Measurements from ENCODE around the gene IMMP2L. TPM values are rescaled to one million over a fixed set of nuclear protein-coding genes. Genes with fewer than 3 reads are reported as not detected.

The IMMP2L gene
- total RNA-seq, 4 donors from 2014 or later = 12.0 to 22.2 (median 17.5) TPM

DNA sequence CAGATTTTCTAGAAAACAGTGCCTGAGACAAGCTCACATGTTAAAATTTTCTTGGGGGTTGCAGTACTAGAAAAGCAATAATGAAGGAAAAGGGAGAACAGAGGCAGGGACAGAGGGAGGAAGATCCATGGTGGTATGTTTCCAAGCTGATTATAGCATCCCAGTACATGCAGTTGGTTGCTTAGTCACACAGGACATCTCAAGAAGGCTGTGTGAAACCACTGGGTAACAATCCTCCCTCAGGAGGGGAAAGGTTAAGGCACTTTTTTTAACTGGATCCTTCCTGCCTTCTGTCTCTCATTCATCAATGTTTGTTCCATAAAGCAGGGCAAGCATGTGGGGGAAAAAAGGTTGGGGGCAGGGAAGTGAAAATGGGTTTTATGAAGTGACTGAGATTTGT is 6.1 kb upstream of the IMMP2L start:
- TF ChIP-seq, protein P1, sequence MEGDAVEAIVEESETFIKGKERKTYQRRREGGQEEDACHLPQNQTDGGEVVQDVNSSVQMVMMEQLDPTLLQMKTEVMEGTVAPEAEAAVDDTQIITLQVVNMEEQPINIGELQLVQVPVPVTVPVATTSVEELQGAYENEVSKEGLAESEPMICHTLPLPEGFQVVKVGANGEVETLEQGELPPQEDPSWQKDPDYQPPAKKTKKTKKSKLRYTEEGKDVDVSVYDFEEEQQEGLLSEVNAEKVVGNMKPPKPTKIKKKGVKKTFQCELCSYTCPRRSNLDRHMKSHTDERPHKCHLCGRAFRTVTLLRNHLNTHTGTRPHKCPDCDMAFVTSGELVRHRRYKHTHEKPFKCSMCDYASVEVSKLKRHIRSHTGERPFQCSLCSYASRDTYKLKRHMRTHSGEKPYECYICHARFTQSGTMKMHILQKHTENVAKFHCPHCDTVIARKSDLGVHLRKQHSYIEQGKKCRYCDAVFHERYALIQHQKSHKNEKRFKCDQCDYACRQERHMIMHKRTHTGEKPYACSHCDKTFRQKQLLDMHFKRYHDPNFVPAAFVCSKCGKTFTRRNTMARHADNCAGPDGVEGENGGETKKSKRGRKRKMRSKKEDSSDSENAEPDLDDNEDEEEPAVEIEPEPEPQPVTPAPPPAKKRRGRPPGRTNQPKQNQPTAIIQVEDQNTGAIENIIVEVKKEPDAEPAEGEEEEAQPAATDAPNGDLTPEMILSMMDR (IDR thresholded peaks at IDR 0.05) = no peak
- TF ChIP-seq EP300 (IDR thresholded peaks at IDR 0.05) (no peak), POLR2AphosphoS5 (IDR thresholded peaks at IDR 0.05) (no peak), POLR2A (IDR thresholded peaks at IDR 0.05; ENCODE audit: low read depth) (no peak)
- DNase-seq (ENCODE audit: extremely low spot score) = no peak
- Histone ChIP-seq H3K4me1 (no peaks in the 10 kb centered on the region), H3K9me3 (peaks cover 0 to 14% (median 4%) of the 10 kb centered on the region in 4 donors), H3K27me3 (no peaks in the 10 kb centered on the region), H3K36me3 (no peaks in the 10 kb centered on the region), H3K4me3 (no peak overlapping the region), H3K27ac (replicated peaks in 1 of 4) (no peak overlapping the region)
- intact Hi-C loops (cut with DNase I) = loop anchor here (10.0 kb wide), 1 partner anchor 474 kb away; the partner anchor contains the start of gene LRRN3

DNA sequence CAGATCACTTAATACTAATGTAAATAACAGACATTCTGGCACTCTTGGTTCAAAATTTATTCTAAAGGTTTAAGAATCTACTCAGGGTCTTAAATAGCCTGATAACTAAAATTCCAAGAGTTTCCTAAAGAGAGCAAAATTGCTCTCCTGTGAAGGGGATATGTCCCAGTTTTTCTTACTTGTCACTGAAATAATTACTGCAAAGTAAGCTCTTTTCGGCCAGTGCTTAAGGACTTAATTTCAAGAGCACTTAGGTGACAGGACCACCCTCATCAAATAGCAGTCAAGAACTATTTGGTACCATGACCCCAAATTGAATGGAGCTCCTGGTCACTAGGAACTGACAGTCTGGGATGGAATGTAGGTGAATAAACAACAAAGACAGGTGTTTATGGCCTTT is 1.8 kb upstream of the IMMP2L start:
- Histone ChIP-seq H3K27ac (replicated peaks in 1 of 4) (no peak overlapping the region), H3K36me3 (no peaks in the 10 kb centered on the region), H3K4me3 (no peak overlapping the region), H3K9me3 (no peaks in the 10 kb centered on the region), H3K4me1 (peaks cover 7 to 30% (median 28%) of the 10 kb centered on the region in 4 donors), H3K27me3 (no peaks in the 10 kb centered on the region)
- no peak for DNase-seq (ENCODE audit: extremely low spot score)
- intact Hi-C loops (cut with DNase I) = loop anchor here (10.0 kb wide), 1 partner anchor 469 kb away; the partner anchor contains the start of gene LRRN3
- TF ChIP-seq, protein P1 (IDR thresholded peaks at IDR 0.05) = no peak
- WGBS = no CpG with 5 or more reads among the region's 1 CpG

GRCh38 chr7:111561654-111561903 is 713 bp downstream of the IMMP2L start:
- peak overlapping the region; percentile 83 to 94 (median 86) for H3K27ac ChIP-seq (replicated peaks in 1 of 4)
- WGBS = 7% methylated on average over 7 of the region's 7 CpGs
- peaks cover 7 to 30% (median 28%) of the 10 kb centered on the region in 4 donors for H3K4me1 ChIP-seq
- H3K36me3 ChIP-seq = peaks cover 0 to 7% (median 0%) of the 10 kb centered on the region in 4 donors
- H3K4me3 ChIP-seq = peak overlapping the region; percentile 67 to 92 (median 84)
- TF ChIP-seq, protein P1 (IDR thresholded peaks at IDR 0.05) = no peak
- intact Hi-C loops (cut with DNase I) = loop anchor here (10.0 kb wide), 1 partner anchor 467 kb away; the partner anchor contains the start of gene LRRN3
- H3K27me3 ChIP-seq = no peaks in the 10 kb centered on the region
- H3K9me3 ChIP-seq = no peaks in the 10 kb centered on the region
- no peak for DNase-seq (ENCODE audit: extremely low spot score)

DNA sequence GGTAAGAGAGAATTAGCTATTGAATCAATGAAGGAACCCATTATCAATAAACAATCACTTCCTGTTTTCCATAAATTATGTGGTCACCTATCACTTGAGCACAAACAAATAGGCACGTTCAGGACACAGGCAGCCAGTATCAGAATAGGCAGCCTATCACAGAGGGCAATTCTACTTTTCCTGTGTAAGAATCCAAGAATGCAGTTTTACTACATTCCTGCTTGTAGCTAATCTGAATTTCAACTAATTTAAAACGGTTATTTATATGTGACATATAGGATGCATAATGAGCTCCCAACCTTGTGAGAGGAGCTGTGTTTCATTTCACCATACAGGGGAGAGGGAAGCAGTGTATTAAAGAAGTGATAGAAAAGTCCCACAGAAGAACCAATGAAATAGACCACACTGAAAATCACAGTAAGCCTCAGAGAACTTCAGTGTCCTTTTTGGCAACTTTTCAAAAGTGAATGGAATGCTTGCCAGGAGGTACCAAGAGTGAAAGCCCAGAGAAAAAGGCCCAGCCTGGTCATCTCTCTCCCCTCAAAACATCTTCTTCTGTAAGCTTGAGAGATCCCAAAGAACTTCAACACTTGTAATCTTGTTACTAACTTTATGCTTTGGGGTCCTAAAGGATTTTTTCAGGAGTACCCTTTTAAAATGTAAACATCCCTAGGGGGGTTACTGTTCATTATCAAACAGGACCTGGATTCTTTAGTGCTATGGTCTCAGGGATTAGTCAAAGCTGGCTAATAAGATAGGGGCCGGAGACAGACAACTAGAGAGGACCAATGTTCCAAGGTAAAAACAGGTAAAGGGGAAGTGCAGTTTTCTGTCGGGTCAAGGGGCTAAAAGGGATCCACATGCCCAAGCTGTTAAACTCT is 1.3 kb downstream of the IMMP2L start:
- Histone ChIP-seq H3K27ac (replicated peaks in 1 of 4) (peak overlapping the region; percentile 83 to 94 (median 86)), H3K4me1 (peaks cover 7 to 30% (median 28%) of the 10 kb centered on the region in 4 donors), H3K9me3 (no peaks in the 10 kb centered on the region), H3K4me3 (peak overlapping the region; percentile 67 to 92 (median 84)), H3K27me3 (no peaks in the 10 kb centered on the region), H3K36me3 (peaks cover 0 to 12% (median 0%) of the 10 kb centered on the region in 4 donors)
- DNase-seq (ENCODE audit: extremely low spot score) = no peak
- intact Hi-C loops (cut with DNase I) = loop anchor here (10.0 kb wide), 1 partner anchor 466 kb away; the partner anchor contains the start of gene LRRN3
- 33% methylated on average over 4 of the region's 4 CpGs for WGBS
- TF ChIP-seq EP300 (IDR thresholded peaks at IDR 0.05) (no peak), POLR2AphosphoS5 (IDR thresholded peaks at IDR 0.05) (no peak), POLR2A (IDR thresholded peaks at IDR 0.05; ENCODE audit: low read depth) (no peak)
- TF ChIP-seq, protein P1 (IDR thresholded peaks at IDR 0.05) = no peak

Data from esophagus muscularis mucosa (tissue), 4 donors.